ENCODE results near the gene RBFOX2.

RBFOX2 gene

GRCh38 chr22:35883031-35883620, 145.5 kb downstream of the RBFOX2 start:
- TF ChIP-seq POLR2AphosphoS5 (IDR thresholded peaks at IDR 0.05; ENCODE audit: low read depth, low read length) (no peak), TAF1 (IDR thresholded peaks at IDR 0.05; ENCODE audit: borderline replicate concordance, insufficient read depth, low read length) (no peak)

- TF ChIP-seq TAF1 (IDR thresholded peaks at IDR 0.05; ENCODE audit: borderline replicate concordance, insufficient read depth, low read length) (no peak), POLR2AphosphoS5 (IDR thresholded peaks at IDR 0.05; ENCODE audit: low read depth, low read length) (no peak), FOXP2 (optimal IDR thresholded peaks at IDR 0.05; ENCODE audit: borderline replicate concordance, extremely low read depth, extremely low read length, insufficient read depth) (no peak)
These were observed 146.2 kb downstream of the RBFOX2 start for GRCh38 chr22:35882211-35883030.

- TF ChIP-seq FOXP2 (optimal IDR thresholded peaks at IDR 0.05; ENCODE audit: borderline replicate concordance, extremely low read depth, extremely low read length, insufficient read depth) (no peak), REST (IDR thresholded peaks at IDR 0.05; ENCODE audit: insufficient read depth in 1 of 2, low read depth in 2 of 2, low read length in 2 of 2) (no peak), POLR2AphosphoS5 (IDR thresholded peaks at IDR 0.05; ENCODE audit: low read depth, low read length) (no peak), TAF1 (IDR thresholded peaks at IDR 0.05; ENCODE audit: borderline replicate concordance, insufficient read depth, low read length) (no peak), SIN3A (IDR thresholded peaks at IDR 0.05; ENCODE audit: borderline replicate concordance, insufficient read depth, low read length) (no peak)
These were observed 149.3 kb downstream of the RBFOX2 start for GRCh38 chr22:35879351-35879750.

GRCh38 chr22:35873426-35873825, 155.2 kb downstream of the RBFOX2 start:
- TF ChIP-seq POLR2AphosphoS5 (IDR thresholded peaks at IDR 0.05; ENCODE audit: low read depth, low read length) (no peak), SIN3A (IDR thresholded peaks at IDR 0.05; ENCODE audit: borderline replicate concordance, insufficient read depth, low read length) (no peak), FOXP2 (optimal IDR thresholded peaks at IDR 0.05; ENCODE audit: borderline replicate concordance, extremely low read depth, extremely low read length, insufficient read depth) (no peak), TAF1 (IDR thresholded peaks at IDR 0.05; ENCODE audit: borderline replicate concordance, insufficient read depth, low read length) (no peak), REST (IDR thresholded peaks at IDR 0.05; ENCODE audit: insufficient read depth in 1 of 2, low read depth in 2 of 2, low read length in 2 of 2) (no peak)

- TF ChIP-seq POLR2AphosphoS5 (IDR thresholded peaks at IDR 0.05; ENCODE audit: low read depth, low read length) = no peak
- no peak for TF ChIP-seq REST (IDR thresholded peaks at IDR 0.05; ENCODE audit: insufficient read depth in 1 of 2, low read depth in 2 of 2, low read length in 2 of 2)
- TF ChIP-seq TAF1 (IDR thresholded peaks at IDR 0.05; ENCODE audit: borderline replicate concordance, insufficient read depth, low read length) = no peak
- TF ChIP-seq FOXP2 (optimal IDR thresholded peaks at IDR 0.05; ENCODE audit: borderline replicate concordance, extremely low read depth, extremely low read length, insufficient read depth) = no peak
- no peak for TF ChIP-seq SIN3A (IDR thresholded peaks at IDR 0.05; ENCODE audit: borderline replicate concordance, insufficient read depth, low read length)
These were observed 156.2 kb downstream of the RBFOX2 start for GRCh38 chr22:35872451-35872850.
